Gastrocnemius medialis (tissue), 4 donors: ENCODE measurements around the gene HECTD2. TPM values are rescaled to one million over a fixed set of nuclear protein-coding genes. Genes with fewer than 3 reads are reported as not detected.
"Not testable (repeated sequence)": the region's sequence is repeated elsewhere in the genome, so short reads cannot be mapped to it uniquely, and the experiment has no call there.

Source experiments
- ATAC-seq, 2 donors: fragments of 150-250 bp; one replicate each; pipeline ENCODE4 v1.9.1; 2016
- DNase-seq, 2 donors: peaks; one replicate each; pipeline ENCODE4 v3.0.0-alpha.2; 2019
- H3K27ac ChIP-seq, 4 donors: fragments of 200-600 bp; sonication (generic); 1 replicate in 1 of 4; 2 replicates in 3 of 4; pipeline ENCODE4 v1.5.1; 2016 to 2018; ENCODE audit warnings: mild to moderate bottlenecking in 2 of 4, moderate library complexity in 1 of 4
- H3K27me3 ChIP-seq, 3 donors: fragments of 200-600 bp; sonication (generic) in 2 of 3; 1 replicate in 1 of 3; 2 replicates in 2 of 3; pipeline versions ENCODE4 v1.5.1 to v1.6.0; 2016 to 2019; ENCODE audit warnings: mild to moderate bottlenecking in 1 of 3, moderate library complexity in 1 of 3
- H3K36me3 ChIP-seq, 2 donors: fragments of 200-600 bp; sonication (generic) in 1 of 2; one replicate each; pipeline ENCODE4 v1.5.1; 2017 to 2018
- H3K4me1 ChIP-seq, 2 donors: fragments of 200-600 bp; sonication (generic) in 1 of 2; one replicate each; pipeline ENCODE4 v1.5.1; 2016 to 2017; ENCODE audit warnings: mild to moderate bottlenecking in 2 of 2
- H3K4me3 ChIP-seq, 4 donors: fragments of 200-600 bp; sonication (generic) in 3 of 4; 1 replicate in 1 of 4; 2 replicates in 3 of 4; pipeline ENCODE4 v1.5.1; 2016 to 2019; ENCODE audit warnings: mild to moderate bottlenecking in 2 of 4
- H3K9me3 ChIP-seq, 3 donors: fragments of 200-600 bp; sonication (generic) in 2 of 3; 1 replicate in 1 of 3; 2 replicates in 2 of 3; pipeline ENCODE4 v1.5.1; 2016 to 2019
- POLR2A ChIP-seq, 2 donors: fragments of 450-650 bp; IDR thresholded peaks; one replicate each; pipeline ENCODE4 v1.6.1; 2017; ENCODE audit warnings: antibody characterized with exemption in 2 of 2, mild to moderate bottlenecking in 2 of 2, moderate library complexity in 2 of 2
- in situ Hi-C, 4 donors: fragments of 200-750 bp; cut with MboI; loops; one replicate each; pipeline versions ENCODE4 v1.15.0 to v1.8.0; 2017; ENCODE audit warnings: low sequenced_read_pairs in 4 of 4
- intact Hi-C: fragments of 100-400 bp; cut with DNase I; formaldehyde crosslinking; loops from one replicate; pipeline ENCODE4 v1.15.1; 2023; ENCODE audit warnings: low total_unique reads
- total RNA-seq, 4 donors: library from RNA; depleted of rRNA; stranded (reverse); fragments of >200 nt; gene quantifications; one replicate each; pipeline versions ENCODE4 v1.1.0 to v1.2.3, GENCODE V29; 2016
- TF ChIP-seq, protein P1 (sequence below), 5 experiments: fragments of 450-650 bp in 3 of 5; fragments of 200-600 bp in 2 of 5; sonication (generic) in 2 of 5; IDR thresholded peaks in 4 of 5; conservative IDR thresholded peaks in 1 of 5; 1 replicate in 4 of 5; 2 replicates in 1 of 5; pipeline ENCODE4 v1.5.1; 2016 to 2019; ENCODE audit warnings: antibody characterized with exemption in 5 of 5, mild to moderate bottlenecking in 3 of 5, moderate library complexity in 3 of 5

Gene HECTD2
- total RNA-seq, 4 donors from 2014 or later: 1.9 to 7.9 (median 3.9) TPM

DNA sequence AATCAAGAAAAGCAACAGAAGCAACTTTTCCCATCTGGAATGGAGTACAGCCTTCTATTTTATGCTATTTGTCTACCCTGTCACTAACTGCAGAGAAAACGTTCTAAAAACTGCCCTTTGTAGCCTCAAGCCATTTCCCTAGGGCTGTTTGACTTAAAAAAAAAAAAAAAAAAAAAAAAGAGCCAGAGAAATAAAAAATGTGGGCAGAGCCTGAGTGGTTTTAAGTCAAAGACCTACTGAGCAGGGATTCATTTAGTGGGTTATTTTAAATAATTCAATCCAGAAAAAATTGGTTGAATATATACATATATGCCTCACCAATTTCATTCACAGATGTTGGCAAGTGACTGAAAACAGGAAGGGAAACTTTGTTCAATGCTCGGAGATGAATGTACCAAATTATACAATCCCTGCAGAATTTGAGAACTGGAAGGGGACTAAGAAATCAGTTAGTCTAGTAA lies 147.5 kb downstream of the HECTD2 start:
- TF ChIP-seq, protein P1, sequence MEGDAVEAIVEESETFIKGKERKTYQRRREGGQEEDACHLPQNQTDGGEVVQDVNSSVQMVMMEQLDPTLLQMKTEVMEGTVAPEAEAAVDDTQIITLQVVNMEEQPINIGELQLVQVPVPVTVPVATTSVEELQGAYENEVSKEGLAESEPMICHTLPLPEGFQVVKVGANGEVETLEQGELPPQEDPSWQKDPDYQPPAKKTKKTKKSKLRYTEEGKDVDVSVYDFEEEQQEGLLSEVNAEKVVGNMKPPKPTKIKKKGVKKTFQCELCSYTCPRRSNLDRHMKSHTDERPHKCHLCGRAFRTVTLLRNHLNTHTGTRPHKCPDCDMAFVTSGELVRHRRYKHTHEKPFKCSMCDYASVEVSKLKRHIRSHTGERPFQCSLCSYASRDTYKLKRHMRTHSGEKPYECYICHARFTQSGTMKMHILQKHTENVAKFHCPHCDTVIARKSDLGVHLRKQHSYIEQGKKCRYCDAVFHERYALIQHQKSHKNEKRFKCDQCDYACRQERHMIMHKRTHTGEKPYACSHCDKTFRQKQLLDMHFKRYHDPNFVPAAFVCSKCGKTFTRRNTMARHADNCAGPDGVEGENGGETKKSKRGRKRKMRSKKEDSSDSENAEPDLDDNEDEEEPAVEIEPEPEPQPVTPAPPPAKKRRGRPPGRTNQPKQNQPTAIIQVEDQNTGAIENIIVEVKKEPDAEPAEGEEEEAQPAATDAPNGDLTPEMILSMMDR (IDR thresholded peaks at IDR 0.05 in 4 of 5, conservative IDR thresholded peaks at IDR 0.05 in 1 of 5): no peak
- TF ChIP-seq POLR2A (IDR thresholded peaks at IDR 0.05): no peak
- H3K36me3 ChIP-seq: no peaks in the 10 kb centered on the region
- peaks cover 8 to 25% of the 10 kb centered on the region in 2 donors for H3K4me1 ChIP-seq
- no peak overlapping the region for H3K27ac ChIP-seq
- DNase-seq: no peak
- no peaks in the 10 kb centered on the region for H3K27me3 ChIP-seq
- intact Hi-C loops (no loop called here), in situ Hi-C loops (loop anchor here in 1 of 4 donors (10.0 kb wide), 1 partner anchor 77 kb away; the partner anchor contains the start of gene PPP1R3C)
- no peak overlapping the region for H3K4me3 ChIP-seq
- no peak for ATAC-seq
- no peaks in the 10 kb centered on the region for H3K9me3 ChIP-seq

DNA sequence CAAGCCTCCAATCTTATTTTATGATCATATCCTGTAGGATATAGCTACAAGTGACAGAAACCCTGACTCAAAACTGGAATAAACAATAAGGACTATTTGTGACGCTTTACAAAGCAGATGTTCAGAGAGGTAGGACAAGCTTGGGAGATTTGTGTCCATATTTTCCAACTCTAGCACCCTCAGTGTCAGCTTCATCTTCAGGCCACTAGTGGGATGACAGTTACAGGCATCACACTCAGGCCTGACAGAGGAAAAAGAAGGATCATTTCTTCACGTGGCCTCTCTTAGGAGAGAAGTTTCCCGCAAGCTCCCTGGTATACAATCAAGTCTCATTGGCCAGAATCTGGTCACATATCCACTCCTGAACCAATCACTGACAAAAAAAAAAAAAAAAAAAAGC lies 148.3 kb downstream of the HECTD2 start:
- Histone ChIP-seq H3K9me3 (no peaks in the 10 kb centered on the region), H3K27me3 (no peaks in the 10 kb centered on the region), H3K36me3 (no peaks in the 10 kb centered on the region), H3K4me1 (peaks cover 13 to 31% of the 10 kb centered on the region in 2 donors), H3K27ac (no peak overlapping the region), H3K4me3 (no peak overlapping the region)
- DNase-seq (no peak), ATAC-seq (no peak)
- intact Hi-C loops: no loop called here
- TF ChIP-seq POLR2A (IDR thresholded peaks at IDR 0.05): no peak
- TF ChIP-seq, protein P1 (IDR thresholded peaks at IDR 0.05 in 4 of 5, conservative IDR thresholded peaks at IDR 0.05 in 1 of 5): no peak
- in situ Hi-C loops: loop anchor here in 1 of 4 donors (10.0 kb wide), 1 partner anchor 76 kb away; the partner anchor contains the start of gene PPP1R3C

DNA sequence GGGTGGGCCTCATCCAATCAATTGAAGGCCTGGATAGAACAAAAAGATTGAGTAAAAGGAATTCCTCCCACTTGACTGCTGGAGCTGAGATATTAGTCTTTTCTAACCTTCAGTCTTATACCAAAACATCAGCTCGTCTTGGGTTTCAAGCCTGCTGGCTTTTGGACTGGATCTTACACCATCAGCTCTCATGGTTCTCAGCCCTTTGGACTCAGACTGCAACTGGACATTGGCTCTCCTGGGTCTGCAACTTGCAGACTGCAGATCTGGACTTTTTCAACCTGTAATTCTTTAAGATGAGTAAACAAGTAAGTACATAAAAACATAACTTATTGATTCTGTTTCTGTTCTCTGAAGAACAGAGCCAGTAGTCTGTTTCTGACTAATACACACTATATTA lies 149.0 kb downstream of the HECTD2 start:
- Histone ChIP-seq H3K36me3 (no peaks in the 10 kb centered on the region), H3K27me3 (no peaks in the 10 kb centered on the region), H3K4me3 (no peak overlapping the region), H3K27ac (no peak overlapping the region), H3K4me1 (peaks cover 20 to 37% of the 10 kb centered on the region in 2 donors), H3K9me3 (no peaks in the 10 kb centered on the region)
- ATAC-seq (no peak), DNase-seq (no peak)
- intact Hi-C loops: no loop called here
- in situ Hi-C loops: loop anchor here in 1 of 4 donors (10.0 kb wide), 1 partner anchor 76 kb away; the partner anchor contains the start of gene PPP1R3C
- TF ChIP-seq POLR2A (IDR thresholded peaks at IDR 0.05): no peak
- TF ChIP-seq, protein P1 (IDR thresholded peaks at IDR 0.05 in 4 of 5, conservative IDR thresholded peaks at IDR 0.05 in 1 of 5): no peak

DNA sequence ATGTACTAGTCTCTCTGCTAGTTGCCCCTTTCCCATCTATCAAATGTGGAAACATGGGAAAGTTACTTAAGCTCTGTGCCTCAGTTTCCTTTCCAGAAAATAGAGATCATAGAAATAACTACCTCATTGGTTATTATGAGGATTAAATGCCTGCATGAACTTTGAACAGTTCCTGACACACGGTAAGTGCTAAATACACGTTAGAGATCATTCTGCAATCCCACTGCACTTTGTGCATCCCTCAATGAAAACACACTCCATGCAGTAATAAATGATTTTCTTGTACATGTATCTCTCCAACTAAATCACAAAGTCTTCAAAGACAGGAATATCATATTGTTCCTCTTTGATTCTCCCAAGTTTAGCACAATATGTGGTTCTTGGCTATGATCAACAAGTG lies 149.6 kb downstream of the HECTD2 start:
- Histone ChIP-seq H3K4me3 (no peak overlapping the region), H3K4me1 (peaks cover 26 to 42% of the 10 kb centered on the region in 2 donors), H3K9me3 (no peaks in the 10 kb centered on the region), H3K27me3 (no peaks in the 10 kb centered on the region), H3K27ac (no peak overlapping the region), H3K36me3 (no peaks in the 10 kb centered on the region)
- TF ChIP-seq, protein P1 (IDR thresholded peaks at IDR 0.05 in 4 of 5, conservative IDR thresholded peaks at IDR 0.05 in 1 of 5): no peak
- TF ChIP-seq POLR2A (IDR thresholded peaks at IDR 0.05): no peak
- intact Hi-C loops: no loop called here
- ATAC-seq (no peak), DNase-seq (no peak)
- in situ Hi-C loops: loop anchor here in 1 of 4 donors (10.0 kb wide), 1 partner anchor 75 kb away; the partner anchor contains the start of gene PPP1R3C

DNA sequence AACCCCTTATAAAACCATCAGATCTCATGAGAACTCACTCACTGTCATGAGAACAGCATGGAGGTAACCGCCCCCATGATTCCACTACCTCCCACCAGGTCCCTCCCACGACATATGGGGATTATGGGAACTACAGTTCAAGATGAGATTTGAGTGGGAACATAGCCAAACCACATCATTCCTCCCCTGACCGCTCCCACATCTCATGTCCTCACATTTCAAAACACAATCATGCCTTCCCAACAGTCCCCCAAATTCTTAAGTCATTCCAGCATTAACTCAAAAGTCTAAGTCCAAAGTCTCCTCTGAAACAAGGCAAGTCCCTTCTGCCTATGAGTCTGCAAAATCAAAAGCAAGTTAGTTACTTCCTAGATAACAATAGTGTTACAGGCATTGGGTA lies 150.7 kb downstream of the HECTD2 start:
- intact Hi-C loops, in situ Hi-C loops, ATAC-seq, H3K4me3 ChIP-seq, H3K9me3 ChIP-seq, H3K27ac ChIP-seq, DNase-seq, H3K36me3 ChIP-seq, H3K27me3 ChIP-seq: not testable (repeated sequence)
- peaks cover 36 to 52% of the 10 kb centered on the region in 2 donors for H3K4me1 ChIP-seq
